Stimulated activated CD4-positive, alpha-beta T cell treated with anti-CD3 and anti-CD28 coated beads, Interleukin-1b, Interleukin-23, amount 100 ng/mL, for 48 hours (primary cell): Measurements from ENCODE around the gene PHKA2.
"Not testable (repeated sequence)": the region's sequence is repeated elsewhere in the genome, so short reads cannot be mapped to it uniquely, and the experiment has no call there.

Experiments used
- DNase-seq: peaks from one replicate; pipeline ENCODE4 v3.0.0-alpha.2; 2020

Gene PHKA2, protein sequence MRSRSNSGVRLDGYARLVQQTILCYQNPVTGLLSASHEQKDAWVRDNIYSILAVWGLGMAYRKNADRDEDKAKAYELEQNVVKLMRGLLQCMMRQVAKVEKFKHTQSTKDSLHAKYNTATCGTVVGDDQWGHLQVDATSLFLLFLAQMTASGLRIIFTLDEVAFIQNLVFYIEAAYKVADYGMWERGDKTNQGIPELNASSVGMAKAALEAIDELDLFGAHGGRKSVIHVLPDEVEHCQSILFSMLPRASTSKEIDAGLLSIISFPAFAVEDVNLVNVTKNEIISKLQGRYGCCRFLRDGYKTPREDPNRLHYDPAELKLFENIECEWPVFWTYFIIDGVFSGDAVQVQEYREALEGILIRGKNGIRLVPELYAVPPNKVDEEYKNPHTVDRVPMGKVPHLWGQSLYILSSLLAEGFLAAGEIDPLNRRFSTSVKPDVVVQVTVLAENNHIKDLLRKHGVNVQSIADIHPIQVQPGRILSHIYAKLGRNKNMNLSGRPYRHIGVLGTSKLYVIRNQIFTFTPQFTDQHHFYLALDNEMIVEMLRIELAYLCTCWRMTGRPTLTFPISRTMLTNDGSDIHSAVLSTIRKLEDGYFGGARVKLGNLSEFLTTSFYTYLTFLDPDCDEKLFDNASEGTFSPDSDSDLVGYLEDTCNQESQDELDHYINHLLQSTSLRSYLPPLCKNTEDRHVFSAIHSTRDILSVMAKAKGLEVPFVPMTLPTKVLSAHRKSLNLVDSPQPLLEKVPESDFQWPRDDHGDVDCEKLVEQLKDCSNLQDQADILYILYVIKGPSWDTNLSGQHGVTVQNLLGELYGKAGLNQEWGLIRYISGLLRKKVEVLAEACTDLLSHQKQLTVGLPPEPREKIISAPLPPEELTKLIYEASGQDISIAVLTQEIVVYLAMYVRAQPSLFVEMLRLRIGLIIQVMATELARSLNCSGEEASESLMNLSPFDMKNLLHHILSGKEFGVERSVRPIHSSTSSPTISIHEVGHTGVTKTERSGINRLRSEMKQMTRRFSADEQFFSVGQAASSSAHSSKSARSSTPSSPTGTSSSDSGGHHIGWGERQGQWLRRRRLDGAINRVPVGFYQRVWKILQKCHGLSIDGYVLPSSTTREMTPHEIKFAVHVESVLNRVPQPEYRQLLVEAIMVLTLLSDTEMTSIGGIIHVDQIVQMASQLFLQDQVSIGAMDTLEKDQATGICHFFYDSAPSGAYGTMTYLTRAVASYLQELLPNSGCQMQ

DNA sequence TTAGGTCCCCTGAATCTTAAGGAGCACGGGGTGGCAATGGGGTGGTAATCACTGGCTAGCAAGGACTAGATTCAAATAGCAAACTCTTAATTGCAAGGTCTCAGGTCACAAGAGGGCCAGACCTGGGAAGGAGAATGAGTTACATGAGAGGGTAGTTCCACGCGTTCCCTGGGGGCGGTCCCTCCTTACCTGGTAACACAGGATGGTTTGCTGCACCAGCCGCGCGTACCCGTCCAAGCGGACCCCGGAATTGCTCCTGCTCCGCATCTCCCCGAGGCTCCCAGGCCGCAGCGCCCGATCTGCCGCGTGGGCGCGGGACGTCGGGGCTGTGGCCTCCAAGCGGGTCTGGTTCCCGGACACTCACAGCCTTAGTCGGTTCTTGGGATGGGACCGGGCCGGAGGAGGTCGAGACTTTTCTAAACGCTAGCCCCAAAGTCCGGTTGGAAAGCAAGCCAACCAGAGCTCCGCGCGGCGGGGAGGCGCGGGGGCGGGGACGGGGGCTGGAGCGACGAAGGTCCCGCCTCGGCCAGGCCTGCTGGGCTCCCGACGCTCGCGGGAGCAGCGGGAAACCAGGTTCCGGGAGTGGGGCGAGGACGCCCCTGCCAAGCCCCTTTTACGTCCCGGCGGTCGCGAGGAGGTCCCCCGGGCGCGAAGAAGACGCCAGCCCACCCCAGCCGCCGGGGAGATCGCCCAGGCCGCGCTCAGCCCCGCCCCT is at the start of gene PHKA2:
TSS of gene PHKA2 (minus strand) at position 449 of the 715 bp plus-strand sequence. CDS start at position 267, 182 bp downstream.
- DNase-seq, result peak; percentile 4

DNA sequence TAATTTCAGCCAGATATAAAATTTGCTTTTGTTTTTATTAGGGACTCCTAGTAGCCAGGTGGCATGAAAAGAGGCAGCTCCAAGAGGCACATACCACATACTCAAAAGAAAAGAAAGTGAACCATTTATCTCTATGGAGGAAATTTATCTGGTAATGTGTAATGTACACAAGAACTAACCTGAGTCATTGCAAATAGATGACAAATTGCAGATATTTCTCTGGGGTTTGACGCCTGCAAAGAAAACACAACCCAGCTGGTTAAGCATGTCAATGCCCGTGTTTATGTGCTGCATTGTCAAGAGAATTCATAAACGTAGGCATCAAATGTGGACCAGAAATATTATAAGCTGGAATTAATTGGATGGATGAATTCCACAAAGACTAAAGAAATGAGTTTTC is 46.9 kb upstream of the PHKA2 start:
- no peak for DNase-seq

DNA sequence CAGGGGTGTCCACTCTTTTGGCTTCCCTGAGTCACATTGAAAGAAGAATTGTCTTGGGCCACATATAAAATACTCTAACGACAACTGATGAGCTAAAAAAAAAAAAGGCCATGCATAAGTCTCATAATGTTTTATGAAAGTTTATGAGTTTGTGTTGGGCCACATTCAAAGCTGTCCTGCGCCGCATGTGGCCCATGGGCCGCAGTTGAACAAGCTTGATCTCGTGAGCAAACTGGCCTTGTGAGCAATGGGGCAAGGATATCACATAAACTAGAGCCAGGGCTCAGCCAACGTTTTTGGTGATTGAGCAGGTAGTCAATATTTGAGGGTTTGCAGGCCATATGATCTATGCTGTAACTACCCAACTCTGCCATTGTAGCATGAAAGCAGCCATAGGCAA is 44.6 kb upstream of the PHKA2 start:
- DNase-seq, result no peak

- no peak for DNase-seq
These were observed 40.5 kb upstream of the PHKA2 start for GRCh38 chrX:19024366-19024765.

GRCh38 chrX:19019996-19020395 is 36.1 kb upstream of the PHKA2 start:
- no peak for DNase-seq

- DNase-seq, result no peak
These were observed 33.4 kb upstream of the PHKA2 start for GRCh38 chrX:19017271-19017670.

DNA sequence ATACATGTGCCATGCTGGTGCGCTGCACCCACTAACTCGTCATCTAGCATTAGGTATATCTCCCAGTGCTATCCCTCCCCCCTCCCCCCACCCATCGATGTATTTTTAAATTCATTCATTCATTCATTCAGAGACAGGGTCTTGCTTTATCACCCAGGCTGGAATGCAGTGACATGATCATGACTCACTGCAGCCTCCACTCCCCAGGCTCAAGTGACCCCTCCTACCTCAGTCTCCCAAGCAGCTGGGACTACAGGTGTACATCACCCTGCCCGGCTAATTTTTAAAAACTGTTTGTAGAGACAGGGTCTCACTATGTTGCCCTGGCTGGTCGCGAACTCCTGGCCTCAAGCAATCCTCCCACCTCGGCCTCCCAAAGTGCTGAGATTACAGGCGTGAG is 32.7 kb upstream of the PHKA2 start:
- DNase-seq, result not testable (repeated sequence)

DNA sequence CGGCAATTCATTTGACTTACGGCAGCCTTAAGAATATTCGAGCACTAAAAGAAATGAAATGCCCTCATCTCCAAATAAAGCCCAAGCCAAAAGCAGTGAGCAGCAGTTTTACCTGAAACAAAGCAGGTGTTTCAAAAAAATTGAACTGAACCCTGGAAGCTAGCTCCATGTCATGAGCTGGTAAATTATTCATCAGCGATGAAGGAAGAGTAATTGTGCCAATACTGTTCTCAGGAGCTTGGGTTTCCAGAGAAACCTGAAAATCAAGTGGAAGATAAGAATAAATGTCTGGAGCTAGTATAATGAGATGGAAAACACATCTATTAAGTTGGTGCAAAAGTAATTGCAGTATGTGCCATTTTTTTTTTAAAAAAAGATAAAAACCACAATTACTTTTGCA is 24.0 kb upstream of the PHKA2 start:
- DNase-seq, result no peak

DNA sequence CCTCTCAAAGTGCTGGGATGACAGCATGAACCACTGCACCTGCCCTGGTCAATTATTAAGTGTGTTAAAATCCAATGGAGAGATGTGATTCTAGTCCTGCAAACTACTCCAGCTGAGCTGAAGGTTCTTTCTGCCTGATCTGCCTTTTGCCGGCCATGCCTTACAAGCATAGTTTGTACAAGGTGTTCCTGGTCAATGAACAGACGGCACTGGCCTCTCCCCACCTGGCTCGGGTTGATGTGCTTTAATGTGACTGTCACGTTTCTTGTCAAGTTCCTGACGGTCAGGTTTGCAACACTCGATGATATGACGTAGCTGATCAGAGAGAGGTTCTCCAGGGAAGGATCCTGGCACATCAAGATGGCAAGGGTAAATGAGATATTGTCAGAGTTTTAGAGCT is 23.1 kb upstream of the PHKA2 start:
- no peak for DNase-seq

DNA sequence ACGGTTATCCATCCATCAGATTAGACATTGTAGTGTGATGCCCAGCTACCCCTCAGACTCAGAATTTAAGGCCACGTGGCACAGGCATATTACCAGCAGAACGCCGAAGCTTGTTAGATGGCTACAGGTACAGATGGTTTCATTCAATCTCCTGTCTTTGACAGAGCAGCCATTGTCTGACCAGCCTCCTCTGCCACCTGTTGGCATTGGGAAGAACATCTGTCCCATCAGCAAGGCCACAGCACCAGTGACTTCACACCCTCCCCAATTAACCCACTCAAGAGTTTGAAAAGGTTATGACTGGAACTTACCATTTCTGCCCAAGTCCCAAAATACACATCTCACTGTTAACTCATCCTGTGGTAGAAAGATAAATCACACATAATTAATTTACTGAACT is 22.0 kb upstream of the PHKA2 start:
- no peak for DNase-seq

DNA sequence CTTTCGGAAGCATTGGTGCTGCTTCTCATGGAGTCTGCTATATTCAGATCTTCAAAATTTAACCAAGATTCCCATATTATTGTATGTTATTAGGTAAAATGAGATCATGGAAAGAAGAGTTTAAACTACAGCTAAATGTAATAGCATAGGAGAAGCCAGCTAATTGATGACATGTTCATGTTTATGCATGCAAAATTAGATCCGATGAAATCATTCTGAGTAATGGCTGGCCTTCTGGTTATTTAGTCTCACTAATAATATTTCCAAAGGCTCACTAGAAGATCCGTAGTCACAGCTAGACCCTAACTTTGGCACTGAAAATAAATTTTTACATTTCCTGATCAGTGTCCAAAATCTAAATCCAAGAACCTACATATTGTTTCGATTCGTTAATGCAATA is 19.8 kb upstream of the PHKA2 start:
- DNase-seq, result no peak

GRCh38 chrX:18998653-18999052 is 14.7 kb upstream of the PHKA2 start:
- DNase-seq, result no peak

GRCh38 chrX:18997916-18998315 is 14.0 kb upstream of the PHKA2 start:
- DNase-seq, result no peak

- no peak for DNase-seq
These were observed 12.6 kb upstream of the PHKA2 start for GRCh38 chrX:18996536-18996935.

DNA sequence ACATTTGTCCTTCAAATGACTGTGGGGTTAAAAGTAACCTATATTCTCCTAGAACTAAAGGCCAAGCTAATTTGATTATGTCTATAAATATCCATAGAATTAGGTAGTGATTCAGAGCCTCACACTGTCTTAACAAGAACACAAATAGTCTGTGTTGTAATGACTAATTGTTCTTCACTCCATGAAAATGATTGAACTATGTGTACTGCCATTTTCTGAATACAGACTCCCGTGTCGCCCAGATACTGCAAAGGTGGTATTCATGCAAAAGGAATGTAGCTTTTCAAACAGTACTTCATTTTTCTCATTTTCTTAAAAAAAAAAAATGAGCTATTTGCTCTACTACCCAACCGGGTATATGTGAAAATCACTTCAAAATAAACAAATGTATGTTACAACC is 11.3 kb upstream of the PHKA2 start:
- no peak for DNase-seq

- DNase-seq, result no peak
These were observed 10.8 kb upstream of the PHKA2 start for GRCh38 chrX:18994713-18995112.

GRCh38 chrX:18992829-18993228 is 8.9 kb upstream of the PHKA2 start:
- DNase-seq, result no peak

GRCh38 chrX:18985186-18985435 is 1.2 kb upstream of the PHKA2 start:
- DNase-seq, result no peak

GRCh38 chrX:18984381-18985185 is 669 bp upstream of the PHKA2 start:
- peak; percentile 81 for DNase-seq

- DNase-seq, result no peak
These were observed 2.6 kb downstream of the PHKA2 start for GRCh38 chrX:18981124-18981807.

- not testable (repeated sequence) for DNase-seq
These were observed 3.7 kb downstream of the PHKA2 start for GRCh38 chrX:18980262-18980661.
